Thymus (tissue), 11 donors: ENCODE data around the gene CD72. TPM values are rescaled to one million over a fixed set of nuclear protein-coding genes. Genes with fewer than 3 reads are reported as not detected.
"Not testable (repeated sequence)": the region's sequence is repeated elsewhere in the genome, so short reads cannot be mapped to it uniquely, and the experiment has no call there.

ENCODE experiments used
- DNase-seq, 9 donors: peaks; one replicate each; pipeline ENCODE4 v3.0.0-alpha.2; 2013; ENCODE audit warnings: low spot score in 9 of 9, low read depth in 6 of 9, missing footprints in 1 of 9
- H3K27ac ChIP-seq, 2 donors: one replicate each; pipeline ENCODE4 v1.5.1; 2013; ENCODE audit warnings: control low read depth in 1 of 2, low read depth in 1 of 2, low read length in 1 of 2, mild to moderate bottlenecking in 1 of 2, moderate library complexity in 1 of 2
- H3K27me3 ChIP-seq, 2 donors: one replicate each; pipeline ENCODE4 v1.5.1; 2013; ENCODE audit warnings: low read length in 1 of 2; ENCODE audit not compliant: control insufficient read depth in 2 of 2, insufficient read depth in 1 of 2
- H3K36me3 ChIP-seq, 2 donors: one replicate each; pipeline ENCODE4 v1.5.1; 2013; ENCODE audit warnings: low read length in 1 of 2, mild to moderate bottlenecking in 1 of 2, moderate library complexity in 1 of 2; ENCODE audit not compliant: control insufficient read depth in 2 of 2, insufficient read depth in 2 of 2
- H3K4me1 ChIP-seq, 2 donors: one replicate each; pipeline ENCODE4 v1.5.1; 2013; ENCODE audit warnings: low read length in 2 of 2; ENCODE audit not compliant: control insufficient read depth in 2 of 2, insufficient read depth in 2 of 2
- H3K4me3 ChIP-seq, 2 donors: one replicate each; pipeline ENCODE4 v1.5.1; 2013; ENCODE audit warnings: low read length in 2 of 2, control low read depth in 1 of 2, mild to moderate bottlenecking in 1 of 2
- H3K9me3 ChIP-seq, 2 donors: one replicate each; pipeline ENCODE4 v1.5.1; 2013; ENCODE audit warnings: low read length in 1 of 2, mild to moderate bottlenecking in 1 of 2; ENCODE audit not compliant: control insufficient read depth in 2 of 2, insufficient read depth in 1 of 2
- WGBS: extraction: QIAGEN DNeasy Blood & Tissue Kit; methylation state at CpG from one replicate; pipeline ENCODE4 v1.1.7; 2013; 5-methylcytosine and 5-hydroxymethylcytosine counted together
- polyA plus RNA-seq: library from polyadenylated mRNA; stranded (reverse); fragments of 200-250 nt; gene quantifications from one replicate; pipeline ENCODE4 v1.2.3, GENCODE V29; 2013
- total RNA-seq: library from RNA; stranded (reverse); fragments of 120-200 nt; gene quantifications from one replicate; pipeline ENCODE4 v1.2.4, GENCODE V29; 2013
- donor health status: healthy.

The CD72 gene
- total and polyA plus RNA-seq, 2 donors, result 6.8 to 23.6 TPM

DNA sequence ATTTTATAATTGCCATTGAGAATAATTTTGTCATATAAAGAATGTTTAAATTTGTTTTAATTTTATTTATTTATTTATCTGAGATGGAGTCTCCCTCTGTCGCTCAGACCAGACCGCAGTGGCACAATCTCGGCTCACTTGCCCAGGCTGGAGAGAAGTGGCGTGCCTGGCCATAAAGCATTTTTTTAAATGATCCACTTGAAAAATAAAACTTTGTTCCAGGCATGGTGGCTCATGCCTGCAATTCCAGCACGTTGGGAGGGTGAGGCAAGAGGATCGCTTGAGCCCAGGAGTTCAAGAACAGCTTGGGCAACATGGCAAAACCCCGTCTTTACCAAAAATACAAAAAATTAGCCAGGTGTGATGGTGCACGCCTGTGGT is 34.6 kb upstream of the CD72 start:
- no peaks in the 10 kb centered on the region for H3K9me3 ChIP-seq
- no peak overlapping the region for H3K27ac ChIP-seq
- H3K4me3 ChIP-seq, result no peak overlapping the region
- no peak for DNase-seq
- H3K4me1 ChIP-seq, result peaks cover 37 to 66% of the 10 kb centered on the region in 2 donors
- peaks cover 0 to 2% of the 10 kb centered on the region in 2 donors for H3K27me3 ChIP-seq
- 97% methylated on average over 8 of the region's 8 CpGs for WGBS
- H3K36me3 ChIP-seq, result peaks cover 0 to 8% of the 10 kb centered on the region in 2 donors

DNA sequence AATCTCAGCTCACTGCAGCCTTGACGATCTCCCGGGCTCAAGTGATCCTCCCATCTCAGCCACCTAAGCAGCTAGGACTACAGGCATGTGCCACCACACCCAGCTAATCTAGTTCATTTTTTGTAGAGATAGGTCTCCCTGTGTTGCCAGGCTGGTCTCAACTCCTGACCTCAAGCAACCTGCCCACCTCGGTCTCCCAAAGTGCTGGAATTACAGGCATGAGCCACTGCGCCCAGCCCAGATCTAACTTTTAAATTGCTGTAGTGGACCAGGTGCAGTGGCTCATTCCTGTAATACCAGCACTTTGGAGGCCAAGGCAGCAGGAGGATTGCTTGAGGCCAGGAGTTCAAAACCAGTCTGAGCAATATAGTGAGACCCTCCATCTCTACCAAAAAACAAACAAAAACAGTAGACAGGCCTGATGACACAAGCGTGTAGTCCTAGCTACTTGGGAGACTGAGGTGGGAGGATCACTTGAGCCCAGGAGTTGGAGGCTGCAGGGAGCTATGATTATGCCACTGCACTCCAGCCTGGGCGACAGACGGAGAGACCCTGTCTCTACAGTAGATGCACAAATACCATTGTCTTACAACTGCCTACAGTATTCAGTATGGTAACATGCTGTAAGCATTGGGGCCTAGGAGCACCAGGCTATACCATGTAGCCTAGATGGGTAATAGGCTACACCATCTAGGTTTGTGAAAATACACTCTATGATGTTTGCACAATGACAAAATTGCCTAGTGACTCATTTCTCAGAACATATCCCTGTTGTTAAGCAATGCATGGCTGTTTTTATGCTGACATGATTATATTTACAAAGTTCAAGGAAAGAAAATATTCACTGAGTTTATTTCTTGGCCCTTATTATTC is 34.0 kb upstream of the CD72 start:
- peak overlapping the region in 1 of 2 donors; percentile 11 for H3K27ac ChIP-seq
- H3K4me1 ChIP-seq, result peaks cover 42 to 66% of the 10 kb centered on the region in 2 donors
- DNase-seq, result no peak
- WGBS, result 96% methylated on average over 7 of the region's 7 CpGs
- H3K9me3 ChIP-seq, result no peaks in the 10 kb centered on the region
- peaks cover 0 to 8% of the 10 kb centered on the region in 2 donors for H3K36me3 ChIP-seq
- H3K27me3 ChIP-seq, result no peaks in the 10 kb centered on the region
- no peak overlapping the region for H3K4me3 ChIP-seq

GRCh38 chr9:35650341-35651158 is 32.3 kb upstream of the CD72 start, which contains the start of gene SIT1:
TSS of gene SIT1 (minus strand) at chr9:35650931. CDS start at chr9:35650853, 78 bp downstream.
- Histone ChIP-seq H3K4me3 (peak within 1 kb of the TSS; percentile 65 to 75), H3K9me3 (no peaks in the 10 kb centered on the region), H3K27me3 (no peaks in the 10 kb centered on the region), H3K27ac (peak within 1 kb of the TSS; percentile 98 to 99), H3K36me3 (peaks cover 0 to 8% of the 10 kb centered on the region in 2 donors), H3K4me1 (peaks cover 45 to 65% of the 10 kb centered on the region in 2 donors)
- peak in 8 of 9 donors; percentile 68 to 92 (median 79) for DNase-seq
- 45% methylated on average over 22 of the region's 22 CpGs for WGBS

- Histone ChIP-seq H3K4me1 (peaks cover 47 to 72% of the 10 kb centered on the region in 2 donors), H3K4me3 (peak overlapping the region; percentile 65 to 75)
Measured at GRCh38 chr9:35649431-35650340, 31.5 kb upstream of the CD72 start.

GRCh38 chr9:35646533-35647265 is 28.5 kb upstream of the CD72 start:
- Histone ChIP-seq H3K9me3 (no peaks in the 10 kb centered on the region), H3K4me1 (peaks cover 41 to 62% of the 10 kb centered on the region in 2 donors), H3K4me3 (peak overlapping the region; percentile 68 to 95), H3K27ac (peak overlapping the region; percentile 95 to 99), H3K27me3 (no peaks in the 10 kb centered on the region), H3K36me3 (peaks cover 0 to 15% of the 10 kb centered on the region in 2 donors)
- WGBS, result under 1% methylated on average over 58 of the region's 58 CpGs
- peak; percentile 83 to 96 (median 93) for DNase-seq

More at GRCh38 chr9:35649431-35650340, 31.5 kb upstream of the CD72 start:
- Histone ChIP-seq H3K9me3 (no peaks in the 10 kb centered on the region), H3K27ac (peak overlapping the region; percentile 98 to 99), H3K36me3 (peaks cover 0 to 8% of the 10 kb centered on the region in 2 donors), H3K27me3 (no peaks in the 10 kb centered on the region)
- WGBS, result 65% methylated on average over 26 of the region's 26 CpGs
- peak in 8 of 9 donors; percentile 54 to 88 (median 74) for DNase-seq

- Histone ChIP-seq H3K27me3 (no peaks in the 10 kb centered on the region), H3K36me3 (peaks cover 0 to 15% of the 10 kb centered on the region in 2 donors), H3K4me1 (peaks cover 36 to 56% of the 10 kb centered on the region in 2 donors), H3K27ac (peak overlapping the region; percentile 95 to 99), H3K4me3 (peak overlapping the region; percentile 68 to 95), H3K9me3 (no peaks in the 10 kb centered on the region)
- peak in 6 of 9 donors; percentile 42 to 84 (median 58) for DNase-seq
- WGBS, result under 1% methylated on average over 11 of the region's 11 CpGs
Measured at GRCh38 chr9:35646153-35646532, 27.9 kb upstream of the CD72 start.

DNA sequence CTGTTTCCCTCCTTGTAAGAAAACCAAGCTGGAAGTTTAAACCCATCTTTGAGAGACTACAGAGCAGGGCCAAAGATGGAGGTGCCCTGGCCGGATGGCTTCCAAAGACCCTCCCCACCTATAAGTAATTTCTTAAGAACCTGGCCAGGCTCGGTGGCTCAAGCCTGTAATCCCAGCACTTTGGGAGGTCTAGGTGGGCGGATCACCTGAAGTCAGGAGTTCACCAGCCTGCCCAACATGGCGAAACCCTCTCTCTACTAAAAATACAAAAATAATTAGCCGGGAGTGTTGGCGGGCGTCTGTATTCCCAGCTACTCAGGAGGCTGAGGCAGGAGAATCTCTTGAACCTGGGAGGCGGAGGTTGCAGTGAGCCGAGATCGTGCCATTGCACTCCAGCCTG is 27.5 kb upstream of the CD72 start:
- Histone ChIP-seq H3K4me1 (peaks cover 35 to 52% of the 10 kb centered on the region in 2 donors), H3K4me3 (peak overlapping the region; percentile 68 to 95), H3K36me3 (peaks cover 0 to 15% of the 10 kb centered on the region in 2 donors), H3K27ac (peak overlapping the region; percentile 93 to 99)
- DNase-seq, H3K27me3 ChIP-seq, H3K9me3 ChIP-seq: not testable (repeated sequence)
- 44% methylated on average over 10 of the region's 10 CpGs for WGBS

- 97% methylated on average over 12 of the region's 12 CpGs for WGBS
- Histone ChIP-seq H3K4me1 (peaks cover 20 to 35% of the 10 kb centered on the region in 2 donors), H3K36me3 (peaks cover 0 to 8% of the 10 kb centered on the region in 2 donors), H3K27ac (no peak overlapping the region), H3K9me3 (no peaks in the 10 kb centered on the region), H3K4me3 (no peak overlapping the region), H3K27me3 (no peaks in the 10 kb centered on the region)
- no peak for DNase-seq
Measured at GRCh38 chr9:35643046-35643445, 24.8 kb upstream of the CD72 start.
